Pancreas (tissue), 10 donors: ENCODE results near the gene HIVEP2. TPM values are rescaled to one million over a fixed set of nuclear protein-coding genes. Genes with fewer than 3 reads are reported as not detected.

Experiments
- ATAC-seq, 4 donors: fragments of 200-7000 bp; cut with Tn5 transposase; one replicate each; pipeline versions ENCODE4 v1.8.0 to v1.9.1; 2020; ENCODE audit warnings: mild to moderate bottlenecking in 4 of 4, moderate library complexity in 4 of 4
- DNase-seq, 6 donors: peaks; one replicate each; pipeline ENCODE4 v3.0.0-alpha.2; 2020
- FAIRE-seq: peaks from 2 replicates; lab custom pipeline; 2012; peaks lifted over from hg19 to GRCh38; lab: Jason Lieb, UNC
- H3K27ac ChIP-seq, 4 donors: fragments of 200-600 bp; sonication (generic); 1 replicate in 3 of 4; 2 replicates in 1 of 4; pipeline versions ENCODE4 v1.5.0 to v1.8.0; 2020
- H3K27me3 ChIP-seq, 4 donors: fragments of 200-600 bp; one replicate each; pipeline ENCODE4 v1.8.0; 2021
- H3K36me3 ChIP-seq, 3 donors: fragments of 200-600 bp; sonication (generic) in 1 of 3; one replicate each; pipeline versions ENCODE4 v1.5.0 to v1.8.0; 2020 to 2021
- H3K4me1 ChIP-seq, 3 donors: fragments of 200-600 bp; one replicate each; pipeline ENCODE4 v1.8.0; 2021
- H3K4me3 ChIP-seq, 4 donors: fragments of 200-600 bp; sonication (generic) in 2 of 4; one replicate each; pipeline versions ENCODE4 v1.5.0 to v1.8.0; 2020 to 2021
- H3K9me3 ChIP-seq, 4 donors: fragments of 200-600 bp; one replicate each; pipeline ENCODE4 v1.8.0; 2021
- WGBS, 2 donors: extraction: QIAGEN DNeasy Blood & Tissue Kit; methylation state at CpG; one replicate each; pipeline ENCODE4 v1.1.7; 2013; 5-methylcytosine and 5-hydroxymethylcytosine counted together
- intact Hi-C, 3 donors: fragments of 100-400 bp; cut with DNase I; formaldehyde crosslinking; loops; one replicate each; pipeline versions ENCODE4 v1.11.1 to v1.14.2; 2022
- polyA plus RNA-seq, 2 donors: library from polyadenylated mRNA; stranded (reverse); fragments of 200-250 nt; gene quantifications; one replicate each; pipeline ENCODE4 v1.2.3, GENCODE V29; 2013
- total RNA-seq, 6 donors: library from RNA; stranded (reverse); fragmentation: NEBNext Ultra II Directional in 4 of 6; extraction: Animal tissue kit (Norgen Biotek cat#: 25700) in 4 of 6; gene quantifications; one replicate each; pipeline versions ENCODE4 v1.2.1 to v1.2.4, GENCODE V29; 2021 to 2023
- TF ChIP-seq, protein P1 (sequence below), 4 donors: fragments of 200-600 bp; sonication (generic) in 3 of 4; IDR thresholded peaks; one replicate each; pipeline versions ENCODE4 v1.5.0 to v1.8.0; 2021; ENCODE audit warnings: antibody characterized with exemption in 4 of 4
- donor health status: healthy with polysubstance abuse.
- donor health status: DM: no; HTN: no; CAD: no; lungs with moderate emphysema.
- donor health status: DM: no; HTN: no; CAD: no.
- donor health status: control.
- donor health status: control.
- donor health status: Bipolar disorder and iron deficiency.
- donor health status: DM: yes; HTN: yes; CAD: no.
- donor health status: DM: no; HTN: no; CAD: no.
- donor health status: DM: no; HTN: no; CAD: no.
- donor health status: DM: yes; HTN: yes; CAD: no.

HIVEP2 gene
- total and polyA plus RNA-seq, 8 donors = 3.8 to 14.0 (median 8.6) TPM

DNA sequence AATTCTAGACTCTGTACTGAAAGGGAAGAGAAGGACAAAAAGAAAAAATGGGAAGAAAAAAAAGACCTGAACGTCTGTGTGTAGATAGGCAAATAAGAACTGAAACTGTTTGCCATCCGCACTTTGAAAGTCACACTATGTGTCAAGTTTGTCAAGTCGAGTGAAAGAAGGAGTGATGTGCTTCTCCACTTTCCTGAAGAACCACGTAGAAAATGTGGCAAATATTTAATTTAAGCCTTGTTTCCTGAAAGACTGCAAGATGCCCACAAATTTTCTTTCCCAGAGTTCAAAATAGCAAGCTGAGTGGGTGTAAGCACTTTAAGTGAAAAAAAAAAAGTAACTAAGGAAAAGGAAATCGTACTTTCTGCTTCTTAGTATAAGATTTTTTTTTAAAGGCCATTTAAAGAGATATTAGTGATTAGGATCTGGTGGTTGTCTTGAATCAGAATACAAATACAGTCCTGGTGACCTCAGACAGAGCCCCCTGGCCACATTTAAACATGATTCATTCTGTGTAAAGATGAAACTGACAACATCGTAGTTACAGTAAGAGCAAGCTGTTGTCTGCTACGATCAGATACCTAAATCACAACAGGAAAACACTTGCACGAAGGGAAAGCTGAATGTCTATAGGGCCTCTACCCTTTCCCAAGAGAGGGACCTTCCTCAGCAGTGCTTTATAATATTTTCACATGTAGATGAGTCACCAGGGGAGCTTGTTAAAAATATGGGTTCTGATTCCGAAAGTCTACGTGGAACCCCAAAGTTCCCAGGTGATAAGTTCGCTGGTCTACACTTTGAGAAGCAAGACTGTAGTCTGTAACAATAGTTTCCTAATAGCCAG is 102.3 kb downstream of the HIVEP2 start:
- intact Hi-C loops = no loop called here
- H3K9me3 ChIP-seq = no peaks in the 10 kb centered on the region
- no peaks in the 10 kb centered on the region for H3K36me3 ChIP-seq
- no peaks in the 10 kb centered on the region for H3K27me3 ChIP-seq
- WGBS, 2 donors = 78 to 79% methylated on average over 11 of the region's 11 CpGs
- ATAC-seq = no peak
- TF ChIP-seq, protein P1, sequence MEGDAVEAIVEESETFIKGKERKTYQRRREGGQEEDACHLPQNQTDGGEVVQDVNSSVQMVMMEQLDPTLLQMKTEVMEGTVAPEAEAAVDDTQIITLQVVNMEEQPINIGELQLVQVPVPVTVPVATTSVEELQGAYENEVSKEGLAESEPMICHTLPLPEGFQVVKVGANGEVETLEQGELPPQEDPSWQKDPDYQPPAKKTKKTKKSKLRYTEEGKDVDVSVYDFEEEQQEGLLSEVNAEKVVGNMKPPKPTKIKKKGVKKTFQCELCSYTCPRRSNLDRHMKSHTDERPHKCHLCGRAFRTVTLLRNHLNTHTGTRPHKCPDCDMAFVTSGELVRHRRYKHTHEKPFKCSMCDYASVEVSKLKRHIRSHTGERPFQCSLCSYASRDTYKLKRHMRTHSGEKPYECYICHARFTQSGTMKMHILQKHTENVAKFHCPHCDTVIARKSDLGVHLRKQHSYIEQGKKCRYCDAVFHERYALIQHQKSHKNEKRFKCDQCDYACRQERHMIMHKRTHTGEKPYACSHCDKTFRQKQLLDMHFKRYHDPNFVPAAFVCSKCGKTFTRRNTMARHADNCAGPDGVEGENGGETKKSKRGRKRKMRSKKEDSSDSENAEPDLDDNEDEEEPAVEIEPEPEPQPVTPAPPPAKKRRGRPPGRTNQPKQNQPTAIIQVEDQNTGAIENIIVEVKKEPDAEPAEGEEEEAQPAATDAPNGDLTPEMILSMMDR (IDR thresholded peaks at IDR 0.05) = no peak
- peak overlapping the region in 2 of 4 donors; percentile 24 to 25 for H3K27ac ChIP-seq
- no peak for DNase-seq
- peaks cover 9 to 43% (median 22%) of the 10 kb centered on the region in 3 donors for H3K4me1 ChIP-seq
- no peak for FAIRE-seq
- no peak overlapping the region for H3K4me3 ChIP-seq

DNA sequence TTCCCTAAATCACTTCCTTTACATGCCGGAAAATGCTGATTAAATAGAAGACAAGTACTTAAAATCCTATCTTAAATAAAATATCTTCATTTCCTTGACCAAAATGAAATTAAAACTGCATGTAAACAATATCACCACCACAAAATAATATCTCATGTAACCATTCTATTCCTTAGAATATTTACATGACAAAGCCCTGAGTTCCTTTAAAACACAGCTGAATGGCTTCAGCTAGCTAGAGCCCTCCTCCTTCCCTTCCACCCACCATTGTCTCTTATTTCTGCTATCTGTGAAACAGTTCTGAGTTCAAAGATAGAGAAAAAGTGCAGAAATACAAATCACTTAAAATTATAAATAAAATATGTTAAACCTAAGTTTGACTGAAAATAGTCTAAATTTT is 103.1 kb downstream of the HIVEP2 start:
- DNase-seq = no peak
- FAIRE-seq = no peak
- no peak for ATAC-seq
- Histone ChIP-seq H3K27me3 (no peaks in the 10 kb centered on the region), H3K36me3 (no peaks in the 10 kb centered on the region), H3K9me3 (no peaks in the 10 kb centered on the region), H3K27ac (peak overlapping the region in 1 of 4 donors; percentile 24), H3K4me1 (peaks cover 7 to 43% (median 22%) of the 10 kb centered on the region in 3 donors), H3K4me3 (no peak overlapping the region)
- intact Hi-C loops = no loop called here
- 86% methylated on average over 1 of the region's 1 CpG for WGBS, 2 donors
- TF ChIP-seq, protein P1 (IDR thresholded peaks at IDR 0.05) = no peak

DNA sequence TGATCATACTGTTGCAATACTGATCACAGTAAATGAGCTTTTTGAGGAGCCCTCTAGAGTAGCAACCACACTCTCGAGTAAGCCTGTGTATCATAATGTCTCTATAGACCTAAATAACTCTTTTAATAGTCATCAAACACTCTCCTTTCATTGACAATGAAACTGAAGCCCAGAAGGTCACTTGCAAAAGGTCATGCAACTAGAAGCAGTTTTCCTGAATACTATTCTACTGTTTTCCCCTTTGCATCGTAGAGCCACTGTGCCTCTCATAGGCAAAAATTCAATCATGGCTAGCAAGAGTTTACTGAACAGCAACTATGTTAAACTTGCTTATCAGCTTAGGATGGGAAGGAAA is 105.3 kb downstream of the HIVEP2 start:
- no peak for ATAC-seq
- DNase-seq = no peak
- Histone ChIP-seq H3K27ac (peak overlapping the region in 2 of 4 donors; percentile 7 to 43), H3K9me3 (no peaks in the 10 kb centered on the region), H3K36me3 (no peaks in the 10 kb centered on the region), H3K4me1 (peaks cover 7 to 22% (median 13%) of the 10 kb centered on the region in 3 donors), H3K4me3 (no peak overlapping the region), H3K27me3 (no peaks in the 10 kb centered on the region)
- WGBS, 2 donors = 68 to 72% methylated on average over 2 of the region's 2 CpGs
- no peak for FAIRE-seq
- intact Hi-C loops = no loop called here
- TF ChIP-seq, protein P1 (IDR thresholded peaks at IDR 0.05) = no peak

DNA sequence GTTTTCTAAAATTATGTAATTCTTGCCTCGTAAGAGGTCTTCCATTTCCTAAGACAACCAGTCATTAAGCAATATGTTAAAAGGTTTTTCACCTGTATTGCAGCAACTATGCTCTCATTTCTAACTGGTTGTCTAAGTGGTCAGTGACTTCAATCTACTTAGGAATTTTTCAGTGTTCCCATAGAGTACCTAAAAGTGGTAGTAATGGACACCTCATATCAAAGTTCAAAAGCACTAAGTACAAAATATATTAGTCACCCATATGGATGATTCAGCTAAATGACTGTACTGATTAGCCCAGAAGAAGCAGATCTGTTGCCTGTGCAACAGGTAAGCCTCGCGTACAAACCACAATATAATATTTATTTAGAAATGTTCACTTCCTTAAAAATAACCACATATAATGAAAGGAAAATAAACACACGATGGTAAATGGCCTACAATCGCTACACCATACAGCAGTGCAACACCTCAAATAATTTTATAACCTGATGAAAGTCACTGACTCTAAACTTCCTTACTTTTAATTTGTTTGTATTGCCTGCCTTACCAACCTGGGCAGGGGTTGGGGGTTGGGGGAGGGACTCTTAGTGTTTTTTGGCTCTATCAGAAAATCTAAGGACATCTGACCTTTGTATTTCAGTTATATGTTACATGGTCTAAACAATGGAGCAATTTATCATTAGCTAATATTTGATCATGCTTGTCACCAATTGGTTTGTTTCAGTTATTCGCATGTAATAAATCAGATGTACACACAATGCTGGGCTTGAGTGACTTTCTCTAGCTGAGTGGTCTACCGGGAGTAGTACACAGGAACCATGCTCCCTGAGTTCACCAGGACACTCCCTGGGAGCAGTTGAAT is 105.9 kb downstream of the HIVEP2 start:
- TF ChIP-seq, protein P1 (IDR thresholded peaks at IDR 0.05) = no peak
- no peaks in the 10 kb centered on the region for H3K36me3 ChIP-seq
- H3K27ac ChIP-seq = peak overlapping the region in 2 of 4 donors; percentile 7 to 43
- peak; percentile 68 to 81 (median 70) for ATAC-seq
- H3K4me1 ChIP-seq = peaks cover 7 to 16% (median 13%) of the 10 kb centered on the region in 3 donors
- WGBS, 2 donors = 60 to 62% methylated on average over 7 of the region's 7 CpGs
- DNase-seq = no peak
- no peaks in the 10 kb centered on the region for H3K27me3 ChIP-seq
- no peak for FAIRE-seq
- intact Hi-C loops = no loop called here
- no peak overlapping the region for H3K4me3 ChIP-seq
- no peaks in the 10 kb centered on the region for H3K9me3 ChIP-seq
